HepG2 (cell line): ENCODE data around the gene HECTD1. TPM values are rescaled to one million over a fixed set of nuclear protein-coding genes. Genes with fewer than 3 reads are reported as not detected.
A peak's percentile ranks its signal among the peaks of the same experiment; 100 is the strongest.

Experiments
- ATF5 ChIP-seq: sonication (generic); formaldehyde crosslinking; IDR thresholded peaks from 2 replicates; pipeline ENCODE4 v1.4.0; 2020; ENCODE audit warnings: mild to moderate bottlenecking, low read depth, missing genetic modification reagents
- ATF7-NPFF ChIP-seq: sonication (generic); formaldehyde crosslinking; IDR thresholded peaks from 2 replicates; pipeline ENCODE4 v1.8.1; 2023; ENCODE audit warnings: mild to moderate bottlenecking, low read depth, missing genetic modification reagents, moderate library complexity
- ELF1 ChIP-seq: sonication (generic); formaldehyde crosslinking; IDR thresholded peaks from 2 replicates; pipeline ENCODE4 v1.4.0; 2020; ENCODE audit warnings: missing genetic modification reagents
- FLYWCH1 ChIP-seq: sonication (generic); formaldehyde crosslinking; IDR thresholded peaks from 2 replicates; pipeline ENCODE4 v1.8.1; 2023; ENCODE audit warnings: mild to moderate bottlenecking, missing genetic modification reagents
- HNF4G ChIP-seq, 2 experiments: sonication (generic) in 1 of 2; formaldehyde crosslinking in 1 of 2; IDR thresholded peaks; 2 replicates each; pipeline versions ENCODE4 v1.4.0 to v1.6.1; 2011 to 2020; ENCODE audit warnings: borderline replicate concordance in 2 of 2, low read depth in 2 of 2, mild to moderate bottlenecking in 2 of 2, low read length in 1 of 2, missing genetic modification reagents in 1 of 2, moderate library complexity in 1 of 2
- HNRNPL ChIP-seq: fragments of 200-400 bp; formaldehyde crosslinking; IDR thresholded peaks from 2 replicates; pipeline ENCODE4 v1.6.1; 2017; ENCODE audit warnings: mild to moderate bottlenecking, low read depth, low read length
- IKZF5 ChIP-seq: IDR thresholded peaks from 2 replicates; pipeline ENCODE4 v1.6.1; 2018; ENCODE audit warnings: missing genetic modification reagents, mild to moderate bottlenecking, missing compliant biosample characterization
- KLF16 ChIP-seq, 2 experiments: sonication (generic) in 1 of 2; formaldehyde crosslinking in 1 of 2; IDR thresholded peaks; 2 replicates each; pipeline versions ENCODE4 v1.6.1 to v1.8.0; 2016 to 2023; ENCODE audit warnings: missing genetic modification reagents in 2 of 2, missing compliant biosample characterization in 1 of 2
- KMT2A ChIP-seq: sonication (generic); formaldehyde crosslinking; IDR thresholded peaks from 2 replicates; pipeline ENCODE4 v1.4.0; 2020; ENCODE audit warnings: missing genetic modification reagents
- MAFF ChIP-seq: IDR thresholded peaks from 2 replicates; pipeline ENCODE4 v1.6.1; 2011; ENCODE audit warnings: low read depth, low read length, improper control_type of control experiment
- MAZ ChIP-seq, 2 experiments: sonication (generic) in 1 of 2; formaldehyde crosslinking in 1 of 2; IDR thresholded peaks; 2 replicates each; pipeline versions ENCODE4 v1.5.0 to v1.6.1; 2012 to 2020; ENCODE audit warnings: low read depth in 2 of 2, mild to moderate bottlenecking in 2 of 2, borderline replicate concordance in 1 of 2, improper control_type of control experiment in 1 of 2, low read length in 1 of 2, missing genetic modification reagents in 1 of 2, moderate library complexity in 1 of 2
- MBD4 ChIP-seq: IDR thresholded peaks from 2 replicates; pipeline ENCODE4 v1.6.1; 2012; ENCODE audit warnings: low read length, inconsistent platforms, borderline replicate concordance
- MBNL3 ChIP-seq: fragments of 250-450 bp; sonication (Bioruptor Pico); conservative IDR thresholded peaks from 2 replicates; pipeline ENCODE4 v1.8.0; 2022; ENCODE audit warnings: mild to moderate bottlenecking, inconsistent platforms
- MTA3 ChIP-seq: sonication (generic); formaldehyde crosslinking; IDR thresholded peaks from 2 replicates; pipeline ENCODE4 v1.4.0; 2020; ENCODE audit warnings: missing genetic modification reagents
- PHF8 ChIP-seq: sonication (generic); formaldehyde crosslinking; IDR thresholded peaks from 2 replicates; pipeline ENCODE4 v1.5.0; 2020; ENCODE audit warnings: missing genetic modification reagents
- POLR2AphosphoS2 ChIP-seq: IDR thresholded peaks from 2 replicates; pipeline ENCODE4 v1.6.1; 2011; ENCODE audit warnings: low read depth, low read length, improper control_type of control experiment
- RAD21 ChIP-seq: fragments of 450-650 bp; formaldehyde crosslinking; IDR thresholded peaks from 2 replicates; pipeline ENCODE4 v1.5.0; 2020; ENCODE audit warnings: mild to moderate bottlenecking
- TEAD3 ChIP-seq: optimal IDR thresholded peaks from 2 replicates; pipeline ENCODE3; 2016; ENCODE audit warnings: borderline replicate concordance
- ZNF44 ChIP-seq: sonication (generic); formaldehyde crosslinking; IDR thresholded peaks from 2 replicates; pipeline ENCODE4 v1.5.1; 2020; ENCODE audit warnings: mild to moderate bottlenecking, missing genetic modification reagents
- ZNF552 ChIP-seq: sonication (generic); formaldehyde crosslinking; IDR thresholded peaks from 2 replicates; pipeline ENCODE4 v1.9.0; 2022; ENCODE audit warnings: missing genetic modification reagents, mild to moderate bottlenecking, borderline replicate concordance
- ZNF574 ChIP-seq: sonication (generic); formaldehyde crosslinking; IDR thresholded peaks from 2 replicates; pipeline ENCODE4 v1.4.0; 2020; ENCODE audit warnings: missing genetic modification reagents
- ZNF619 ChIP-seq: sonication (generic); formaldehyde crosslinking; IDR thresholded peaks from 2 replicates; pipeline ENCODE4 v1.4.0; 2020; ENCODE audit warnings: mild to moderate bottlenecking, missing genetic modification reagents
- ZNF839 ChIP-seq: sonication (generic); formaldehyde crosslinking; IDR thresholded peaks from 2 replicates; pipeline ENCODE4 v1.4.0; 2020; ENCODE audit warnings: missing genetic modification reagents, mild to moderate bottlenecking, borderline replicate concordance
- polyA plus RNA-seq, 8 experiments: library from polyadenylated mRNA; depleted of rRNA in 3 of 8; stranded (reverse) in 7 of 8; unstranded in 1 of 8; fragments of >200 nt; fragmentation: Illumina TruSeq in 4 of 8; extraction: Trizol in 4 of 8; gene quantifications; 2 replicates each; pipeline versions ENCODE4 v1.2.1 to v1.2.3, GENCODE V29; 2011 to 2016; ENCODE audit warnings: low read depth in 4 of 8, missing spikeins in 1 of 8, mixed read lengths in 1 of 8; ENCODE audit not compliant: insufficient read depth in 1 of 8
- total RNA-seq, 5 experiments: library from RNA; depleted of rRNA; stranded (reverse); fragments of >200 nt; fragmentation: Illumina TruSeq; extraction: Trizol; gene quantifications; 2 replicates each; pipeline ENCODE4 v1.2.3, GENCODE V29; 2016; ENCODE audit warnings: low read depth in 1 of 5

Gene HECTD1
- total and polyA plus RNA-seq, 2 of the 13 experiments (the other 11 are each of a cell fraction or from before 2014, with no cell fraction given), result 312 to 560 TPM

GRCh38 chr14:31229638-31230572 lies 22.3 kb upstream of the HECTD1 start (continued):
- TF ChIP-seq ZNF574 (CRISPR knock-in tag) (peak; percentile 96), IKZF5 (CRISPR knock-in tag) (peak; percentile 100), KMT2A (CRISPR knock-in tag) (peak; percentile 99), FLYWCH1 (CRISPR knock-in tag) (no peak), MAZ (IDR thresholded peaks at IDR 0.05; ENCODE audit: borderline replicate concordance, low read depth, low read length) (peak; percentile 99), MAZ (CRISPR knock-in tag; IDR thresholded peaks at IDR 0.05; ENCODE audit: low read depth) (peak; percentile 98; the same call in 1 of the 2 replicates), KLF16 (CRISPR knock-in tag; IDR thresholded peaks at IDR 0.05) (peak in 1 of 2 experiments; percentile 100; a peak in 2 of 4 replicates), POLR2AphosphoS2 (0 out of 2 replicates have a peak, but pooled peaks have one; percentile 68), ZNF619 (CRISPR knock-in tag) (peak; percentile 100), MTA3 (CRISPR knock-in tag) (no peak), MBD4 (peak; percentile 99), MBNL3 (CRISPR knock-in tag) (no peak), ZNF44 (CRISPR knock-in tag) (peak; percentile 99), TEAD3 (CRISPR knock-in tag) (peak; percentile 99), ATF7-NPFF (CRISPR knock-in tag) (peak; percentile 99), RAD21 (CRISPR knock-in tag) (peak; percentile 90), ATF5 (peak; percentile 92; the same call in 1 of the 2 replicates), HNRNPL (no peak), PHF8 (CRISPR knock-in tag) (peak; percentile 76), ZNF552 (CRISPR knock-in tag) (0 out of 2 replicates have a peak, but pooled peaks have one; percentile 95), HNF4G (IDR thresholded peaks at IDR 0.05; ENCODE audit: borderline replicate concordance, low read depth, low read length) (peak; percentile 96), HNF4G (CRISPR knock-in tag; IDR thresholded peaks at IDR 0.05; ENCODE audit: borderline replicate concordance, low read depth) (peak; percentile 99), ELF1 (CRISPR knock-in tag) (peak; percentile 93), ZNF839 (CRISPR knock-in tag) (no peak; the same call in 1 of the 2 replicates), MAFF (peak; percentile 76)
